ENCODE measurements around the gene ARL6IP4. TPM values are rescaled to one million over a fixed set of nuclear protein-coding genes. Genes with fewer than 3 reads are reported as not detected.

Gene ARL6IP4
- total RNA-seq, 1 experiment from 2014 or later: 133 TPM

- peaks cover 2% of the 10 kb centered on the region for H3K27me3 Mint-ChIP-seq (ENCODE audit: low read depth)
- H3K4me3 Mint-ChIP-seq: no peak overlapping the region
- no peak for ATAC-seq
- no peak overlapping the region for H3K27ac Mint-ChIP-seq
- H3K36me3 Mint-ChIP-seq: no peaks in the 10 kb centered on the region
- peaks cover 7% of the 10 kb centered on the region for H3K4me1 Mint-ChIP-seq
- ChIA-PET POLR2A (no interaction called here), CTCF (no interaction called here)
- no peak for TF ChIP-seq E2F4 (CRISPR knock-in tag; IDR thresholded peaks at IDR 0.05; ENCODE audit: borderline replicate concordance, low read depth)
- TF ChIP-seq, protein P1, sequence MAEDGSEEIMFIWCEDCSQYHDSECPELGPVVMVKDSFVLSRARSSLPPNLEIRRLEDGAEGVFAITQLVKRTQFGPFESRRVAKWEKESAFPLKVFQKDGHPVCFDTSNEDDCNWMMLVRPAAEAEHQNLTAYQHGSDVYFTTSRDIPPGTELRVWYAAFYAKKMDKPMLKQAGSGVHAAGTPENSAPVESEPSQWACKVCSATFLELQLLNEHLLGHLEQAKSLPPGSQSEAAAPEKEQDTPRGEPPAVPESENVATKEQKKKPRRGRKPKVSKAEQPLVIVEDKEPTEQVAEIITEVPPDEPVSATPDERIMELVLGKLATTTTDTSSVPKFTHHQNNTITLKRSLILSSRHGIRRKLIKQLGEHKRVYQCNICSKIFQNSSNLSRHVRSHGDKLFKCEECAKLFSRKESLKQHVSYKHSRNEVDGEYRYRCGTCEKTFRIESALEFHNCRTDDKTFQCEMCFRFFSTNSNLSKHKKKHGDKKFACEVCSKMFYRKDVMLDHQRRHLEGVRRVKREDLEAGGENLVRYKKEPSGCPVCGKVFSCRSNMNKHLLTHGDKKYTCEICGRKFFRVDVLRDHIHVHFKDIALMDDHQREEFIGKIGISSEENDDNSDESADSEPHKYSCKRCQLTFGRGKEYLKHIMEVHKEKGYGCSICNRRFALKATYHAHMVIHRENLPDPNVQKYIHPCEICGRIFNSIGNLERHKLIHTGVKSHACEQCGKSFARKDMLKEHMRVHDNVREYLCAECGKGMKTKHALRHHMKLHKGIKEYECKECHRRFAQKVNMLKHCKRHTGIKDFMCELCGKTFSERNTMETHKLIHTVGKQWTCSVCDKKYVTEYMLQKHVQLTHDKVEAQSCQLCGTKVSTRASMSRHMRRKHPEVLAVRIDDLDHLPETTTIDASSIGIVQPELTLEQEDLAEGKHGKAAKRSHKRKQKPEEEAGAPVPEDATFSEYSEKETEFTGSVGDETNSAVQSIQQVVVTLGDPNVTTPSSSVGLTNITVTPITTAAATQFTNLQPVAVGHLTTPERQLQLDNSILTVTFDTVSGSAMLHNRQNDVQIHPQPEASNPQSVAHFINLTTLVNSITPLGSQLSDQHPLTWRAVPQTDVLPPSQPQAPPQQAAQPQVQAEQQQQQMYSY (CRISPR knock-in tag; IDR thresholded peaks at IDR 0.05): no peak
- TF ChIP-seq, protein P2, sequence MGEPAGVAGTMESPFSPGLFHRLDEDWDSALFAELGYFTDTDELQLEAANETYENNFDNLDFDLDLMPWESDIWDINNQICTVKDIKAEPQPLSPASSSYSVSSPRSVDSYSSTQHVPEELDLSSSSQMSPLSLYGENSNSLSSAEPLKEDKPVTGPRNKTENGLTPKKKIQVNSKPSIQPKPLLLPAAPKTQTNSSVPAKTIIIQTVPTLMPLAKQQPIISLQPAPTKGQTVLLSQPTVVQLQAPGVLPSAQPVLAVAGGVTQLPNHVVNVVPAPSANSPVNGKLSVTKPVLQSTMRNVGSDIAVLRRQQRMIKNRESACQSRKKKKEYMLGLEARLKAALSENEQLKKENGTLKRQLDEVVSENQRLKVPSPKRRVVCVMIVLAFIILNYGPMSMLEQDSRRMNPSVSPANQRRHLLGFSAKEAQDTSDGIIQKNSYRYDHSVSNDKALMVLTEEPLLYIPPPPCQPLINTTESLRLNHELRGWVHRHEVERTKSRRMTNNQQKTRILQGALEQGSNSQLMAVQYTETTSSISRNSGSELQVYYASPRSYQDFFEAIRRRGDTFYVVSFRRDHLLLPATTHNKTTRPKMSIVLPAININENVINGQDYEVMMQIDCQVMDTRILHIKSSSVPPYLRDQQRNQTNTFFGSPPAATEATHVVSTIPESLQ (CRISPR knock-in tag; IDR thresholded peaks at IDR 0.05): no peak
- no peak for TF ChIP-seq ETV6 (CRISPR knock-in tag; IDR thresholded peaks at IDR 0.05)
- no peak for TF ChIP-seq GABPB1 (CRISPR knock-in tag; IDR thresholded peaks at IDR 0.05)
- no peak for TF ChIP-seq FOXK1 (CRISPR knock-in tag; IDR thresholded peaks at IDR 0.05)
- no peak for TF ChIP-seq JAZF1 (CRISPR knock-in tag; IDR thresholded peaks at IDR 0.05)
- TF ChIP-seq SOX15 (CRISPR knock-in tag; IDR thresholded peaks at IDR 0.05): no peak
- TF ChIP-seq TCF7 (CRISPR knock-in tag; IDR thresholded peaks at IDR 0.05; ENCODE audit: low read depth): no peak
- no peak for TF ChIP-seq TP53 (CRISPR knock-in tag; IDR thresholded peaks at IDR 0.05)
- TF ChIP-seq, protein P3, sequence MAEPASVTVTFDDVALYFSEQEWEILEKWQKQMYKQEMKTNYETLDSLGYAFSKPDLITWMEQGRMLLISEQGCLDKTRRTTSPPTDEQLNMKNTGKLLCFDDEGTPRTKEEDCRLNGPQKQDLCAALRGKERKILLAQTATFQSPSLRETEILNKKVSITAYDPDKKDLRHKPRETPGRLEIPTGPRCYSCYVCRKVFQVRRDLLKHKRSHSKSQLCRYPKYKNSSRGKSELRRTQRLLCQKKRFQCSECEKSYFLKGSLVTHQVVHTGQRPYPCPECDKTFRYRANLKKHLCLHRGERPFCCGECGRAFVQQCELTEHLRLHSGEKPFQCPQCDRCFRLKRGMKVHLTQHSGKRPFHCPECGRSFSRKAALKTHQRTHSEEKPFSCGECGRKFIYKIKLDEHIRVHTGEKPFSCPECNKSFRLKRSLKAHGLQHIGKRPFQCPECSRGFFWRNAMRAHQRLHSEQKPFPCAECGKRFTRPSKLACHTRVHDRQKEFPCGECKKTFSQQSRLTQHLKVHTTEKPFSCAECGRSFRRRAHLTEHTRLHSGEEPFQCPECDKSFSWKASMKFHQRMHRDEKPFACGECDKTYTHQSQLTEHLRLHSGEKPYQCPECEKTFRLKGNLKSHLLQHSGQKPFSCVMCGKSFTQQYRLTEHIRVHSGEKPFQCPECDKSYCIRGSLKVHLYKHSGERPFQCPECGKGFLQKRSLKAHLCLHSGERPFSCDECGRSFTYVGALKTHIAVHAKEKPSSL (CRISPR knock-in tag; conservative IDR thresholded peaks at IDR 0.05): no peak
- no peaks in the 10 kb centered on the region for H3K9me3 Mint-ChIP-seq
- DNase-seq (ENCODE audit: low spot score): no peak
These were observed 20.8 kb upstream of the ARL6IP4 start for GRCh38 chr12:122959566-122960192.

- ATAC-seq (no peak), DNase-seq (ENCODE audit: low spot score) (no peak)
- H3K27ac Mint-ChIP-seq: no peak overlapping the region
- no peak overlapping the region for H3K4me3 Mint-ChIP-seq
- CTCF ChIA-PET: interaction anchor here (1.0 kb wide), 1 partner anchor 100 kb away, joined by 5 read pairs; no protein-coding TSS in a partner anchor
- peaks cover 5% of the 10 kb centered on the region for H3K27me3 Mint-ChIP-seq (ENCODE audit: low read depth)
- no peaks in the 10 kb centered on the region for H3K9me3 Mint-ChIP-seq
- POLR2A ChIA-PET: no interaction called here
- peaks cover 10% of the 10 kb centered on the region for H3K4me1 Mint-ChIP-seq
- no peaks in the 10 kb centered on the region for H3K36me3 Mint-ChIP-seq
- TF ChIP-seq RORB (CRISPR knock-in tag; IDR thresholded peaks at IDR 0.05) (no peak), ATF1 (CRISPR knock-in tag; IDR thresholded peaks at IDR 0.05) (no peak), ETV6 (CRISPR knock-in tag; IDR thresholded peaks at IDR 0.05) (no peak), GTF2I (CRISPR knock-in tag; conservative IDR thresholded peaks at IDR 0.05) (no peak), ZSCAN18 (CRISPR knock-in tag; IDR thresholded peaks at IDR 0.05) (no peak), NR3C1 (CRISPR knock-in tag; conservative IDR thresholded peaks at IDR 0.05; ENCODE audit: low read depth) (no peak), NFATC4 (CRISPR knock-in tag; IDR thresholded peaks at IDR 0.05) (no peak)
These were observed 20.3 kb upstream of the ARL6IP4 start for GRCh38 chr12:122960193-122960569.

All from WTC11 (cell line).